ENCODE measurements around the gene RABL2B.
"Not testable (repeated sequence)": the region's sequence is repeated elsewhere in the genome, so short reads cannot be mapped to it uniquely, and the experiment has no call there.

DNA sequence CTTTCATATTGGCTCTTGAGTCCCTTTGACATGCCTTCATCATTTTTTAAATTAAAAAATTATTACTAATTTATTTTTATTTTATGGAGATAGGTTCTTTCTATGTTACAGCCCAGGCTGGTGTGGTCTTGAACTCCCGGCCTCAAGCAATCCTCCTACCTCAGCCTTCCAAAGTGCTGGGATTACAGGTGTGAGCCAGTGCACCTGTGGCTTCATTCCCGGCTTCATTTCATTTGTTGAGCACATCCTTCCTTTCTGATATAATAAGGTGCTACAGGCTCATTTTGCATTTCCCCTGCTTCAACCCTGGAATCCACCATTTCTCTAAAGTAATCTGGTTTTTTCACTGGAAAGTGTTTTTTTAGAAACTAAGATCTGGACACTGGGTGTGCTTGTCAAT, 21.6 kb downstream of the RABL2B start:
- TF ChIP-seq, protein P1, sequence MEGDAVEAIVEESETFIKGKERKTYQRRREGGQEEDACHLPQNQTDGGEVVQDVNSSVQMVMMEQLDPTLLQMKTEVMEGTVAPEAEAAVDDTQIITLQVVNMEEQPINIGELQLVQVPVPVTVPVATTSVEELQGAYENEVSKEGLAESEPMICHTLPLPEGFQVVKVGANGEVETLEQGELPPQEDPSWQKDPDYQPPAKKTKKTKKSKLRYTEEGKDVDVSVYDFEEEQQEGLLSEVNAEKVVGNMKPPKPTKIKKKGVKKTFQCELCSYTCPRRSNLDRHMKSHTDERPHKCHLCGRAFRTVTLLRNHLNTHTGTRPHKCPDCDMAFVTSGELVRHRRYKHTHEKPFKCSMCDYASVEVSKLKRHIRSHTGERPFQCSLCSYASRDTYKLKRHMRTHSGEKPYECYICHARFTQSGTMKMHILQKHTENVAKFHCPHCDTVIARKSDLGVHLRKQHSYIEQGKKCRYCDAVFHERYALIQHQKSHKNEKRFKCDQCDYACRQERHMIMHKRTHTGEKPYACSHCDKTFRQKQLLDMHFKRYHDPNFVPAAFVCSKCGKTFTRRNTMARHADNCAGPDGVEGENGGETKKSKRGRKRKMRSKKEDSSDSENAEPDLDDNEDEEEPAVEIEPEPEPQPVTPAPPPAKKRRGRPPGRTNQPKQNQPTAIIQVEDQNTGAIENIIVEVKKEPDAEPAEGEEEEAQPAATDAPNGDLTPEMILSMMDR (IDR thresholded peaks at IDR 0.05): not testable (repeated sequence)
- TF ChIP-seq POLR2A (IDR thresholded peaks at IDR 0.05): not testable (repeated sequence)
